ENCODE data around the gene HLCS.

DNA sequence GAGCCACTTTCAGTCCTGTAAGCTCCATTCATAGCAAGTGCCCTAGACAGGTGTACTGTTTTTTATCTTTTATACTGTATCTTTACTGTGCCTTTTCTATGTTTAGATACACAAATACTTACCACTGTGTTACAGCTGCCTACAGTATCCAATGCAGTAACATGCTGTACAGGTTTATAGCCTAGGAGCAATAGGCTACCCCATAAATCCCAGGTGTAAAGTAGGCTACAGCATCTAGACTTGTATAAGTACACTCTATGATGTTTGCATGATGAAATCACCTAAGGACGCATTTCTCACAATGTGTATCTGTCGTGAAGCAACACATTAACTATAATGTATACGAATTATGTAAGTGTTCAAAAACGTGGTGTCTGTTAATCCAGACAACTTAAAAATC is 10.7 kb downstream of the HLCS start:
- TF ChIP-seq CTCF (conservative IDR thresholded peaks at IDR 0.05; ENCODE audit: low read length) (no peak), EZH2phosphoT487 (IDR thresholded peaks at IDR 0.05; ENCODE audit: borderline replicate concordance) (no peak)

All from Loucy (cell line).